Lower leg skin (tissue), 4 donors: ENCODE results near the gene FAM171A1. TPM values are rescaled to one million over a fixed set of nuclear protein-coding genes. Genes with fewer than 3 reads are reported as not detected.

ENCODE experiments used
- DNase-seq, 2 donors: peaks; one replicate each; pipeline ENCODE4 v3.0.0-alpha.2; 2019; ENCODE audit warnings: low spot score in 2 of 2
- H3K4me3 ChIP-seq: fragments of 200-600 bp; sonication (generic); 2 replicates; pipeline ENCODE4 v1.5.1; 2017; ENCODE audit warnings: mild to moderate bottlenecking, low read depth; ENCODE audit not compliant: poor library complexity, severe bottlenecking
- POLR2A ChIP-seq, 2 donors: fragments of 450-650 bp; IDR thresholded peaks; one replicate each; pipeline ENCODE4 v1.6.1; 2016 to 2017; ENCODE audit warnings: antibody characterized with exemption in 2 of 2, mild to moderate bottlenecking in 1 of 2, moderate library complexity in 1 of 2
- WGBS, 2 donors: methylation state at CpG; one replicate each; pipeline ENCODE4 v1.1.5; 2018; 5-methylcytosine and 5-hydroxymethylcytosine counted together
- intact Hi-C: fragments of 100-400 bp; cut with DNase I; formaldehyde crosslinking; loops from one replicate; pipeline ENCODE4 v1.15.0; 2023; ENCODE audit warnings: low total_unique reads
- total RNA-seq, 4 donors: library from RNA; depleted of rRNA; stranded (reverse); fragments of >200 nt; gene quantifications; one replicate each; pipeline ENCODE4 v1.1.0, GENCODE V29; 2016
- TF ChIP-seq, protein P1 (sequence below), 3 donors: fragments of 450-650 bp; IDR thresholded peaks; one replicate each; pipeline ENCODE4 v1.5.1; 2016; ENCODE audit warnings: antibody characterized with exemption in 3 of 3, mild to moderate bottlenecking in 3 of 3, moderate library complexity in 2 of 3

Gene FAM171A1
- total RNA-seq, 4 donors from 2014 or later: 2.7 to 5.4 (median 3.1) TPM

GRCh38 chr10:15197911-15198310, 173.2 kb downstream of the FAM171A1 start:
- intact Hi-C loops: no loop called here
- WGBS, 2 donors: 91 to 100% methylated on average over 4 of the region's 4 CpGs
- no peak overlapping the region for H3K4me3 ChIP-seq
- no peak for TF ChIP-seq POLR2A (IDR thresholded peaks at IDR 0.05)
- TF ChIP-seq, protein P1, sequence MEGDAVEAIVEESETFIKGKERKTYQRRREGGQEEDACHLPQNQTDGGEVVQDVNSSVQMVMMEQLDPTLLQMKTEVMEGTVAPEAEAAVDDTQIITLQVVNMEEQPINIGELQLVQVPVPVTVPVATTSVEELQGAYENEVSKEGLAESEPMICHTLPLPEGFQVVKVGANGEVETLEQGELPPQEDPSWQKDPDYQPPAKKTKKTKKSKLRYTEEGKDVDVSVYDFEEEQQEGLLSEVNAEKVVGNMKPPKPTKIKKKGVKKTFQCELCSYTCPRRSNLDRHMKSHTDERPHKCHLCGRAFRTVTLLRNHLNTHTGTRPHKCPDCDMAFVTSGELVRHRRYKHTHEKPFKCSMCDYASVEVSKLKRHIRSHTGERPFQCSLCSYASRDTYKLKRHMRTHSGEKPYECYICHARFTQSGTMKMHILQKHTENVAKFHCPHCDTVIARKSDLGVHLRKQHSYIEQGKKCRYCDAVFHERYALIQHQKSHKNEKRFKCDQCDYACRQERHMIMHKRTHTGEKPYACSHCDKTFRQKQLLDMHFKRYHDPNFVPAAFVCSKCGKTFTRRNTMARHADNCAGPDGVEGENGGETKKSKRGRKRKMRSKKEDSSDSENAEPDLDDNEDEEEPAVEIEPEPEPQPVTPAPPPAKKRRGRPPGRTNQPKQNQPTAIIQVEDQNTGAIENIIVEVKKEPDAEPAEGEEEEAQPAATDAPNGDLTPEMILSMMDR (IDR thresholded peaks at IDR 0.05): no peak
- DNase-seq: no peak

DNA sequence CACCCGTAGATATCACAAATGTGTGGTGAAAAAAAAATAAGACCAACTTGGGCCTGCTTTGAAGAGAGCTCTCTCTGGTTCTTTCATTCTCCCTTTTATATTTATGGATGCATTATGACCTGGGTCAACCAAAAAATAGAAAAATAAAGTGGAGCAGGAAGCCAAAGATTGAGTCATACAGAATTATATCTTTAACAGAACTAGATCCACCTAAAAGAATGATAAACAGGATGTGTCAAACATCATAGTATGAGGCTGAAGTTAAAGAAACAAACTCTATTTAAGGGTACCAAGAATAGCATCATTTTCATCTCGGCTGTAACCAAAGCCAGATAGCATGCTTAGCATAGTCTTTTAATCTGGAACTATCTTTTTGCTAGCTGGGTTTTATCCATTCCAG, 173.8 kb downstream of the FAM171A1 start:
- H3K4me3 ChIP-seq: no peak overlapping the region
- intact Hi-C loops: no loop called here
- WGBS, 2 donors: 65 to 69% methylated on average over 2 of the region's 2 CpGs
- TF ChIP-seq POLR2A (IDR thresholded peaks at IDR 0.05): no peak
- TF ChIP-seq, protein P1 (IDR thresholded peaks at IDR 0.05): no peak
- DNase-seq: no peak

DNA sequence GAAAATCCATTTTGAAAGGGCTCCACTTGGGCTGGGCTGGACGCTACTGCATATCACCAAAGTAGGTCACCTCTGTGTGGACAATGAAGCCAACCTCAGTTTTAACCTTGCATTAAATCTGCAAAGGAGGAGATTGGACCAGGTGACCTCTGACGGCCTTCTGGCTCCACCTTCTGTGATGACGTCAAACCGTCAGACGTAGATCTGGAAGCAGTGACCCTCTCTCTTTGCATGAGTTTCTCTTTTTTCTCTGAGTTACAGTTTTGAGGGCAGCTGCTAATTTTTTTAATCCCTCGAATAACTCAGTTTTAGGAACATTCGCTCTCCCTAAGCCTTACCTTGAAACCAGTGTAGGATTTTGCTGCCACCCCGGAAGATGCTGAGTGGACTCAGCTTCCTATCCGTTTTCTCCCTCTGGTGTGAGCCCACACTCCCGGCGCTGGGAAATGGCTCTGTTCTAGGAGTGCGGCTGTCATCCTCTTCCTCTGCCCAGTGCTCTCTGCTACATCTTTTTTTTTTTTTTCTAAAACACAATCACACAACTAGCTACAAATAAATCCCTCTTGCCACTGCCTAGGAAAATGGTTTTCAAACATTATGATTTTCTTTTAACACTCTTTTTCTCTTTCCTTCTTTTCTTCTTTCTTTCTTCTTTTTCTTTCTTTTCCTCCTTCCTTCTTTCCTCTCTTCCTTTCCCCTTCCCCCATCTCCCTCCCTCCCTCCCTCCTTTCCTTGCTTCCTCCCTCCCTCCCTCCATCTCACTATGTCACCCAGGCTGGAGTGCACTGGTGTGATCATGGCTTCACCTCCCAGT, 174.9 kb downstream of the FAM171A1 start:
- TF ChIP-seq, protein P1 (IDR thresholded peaks at IDR 0.05): no peak
- no peak for TF ChIP-seq POLR2A (IDR thresholded peaks at IDR 0.05)
- DNase-seq: no peak
- 63 to 68% methylated on average over 12 of the region's 12 CpGs for WGBS, 2 donors
- intact Hi-C loops: no loop called here
- H3K4me3 ChIP-seq: no peak overlapping the region

DNA sequence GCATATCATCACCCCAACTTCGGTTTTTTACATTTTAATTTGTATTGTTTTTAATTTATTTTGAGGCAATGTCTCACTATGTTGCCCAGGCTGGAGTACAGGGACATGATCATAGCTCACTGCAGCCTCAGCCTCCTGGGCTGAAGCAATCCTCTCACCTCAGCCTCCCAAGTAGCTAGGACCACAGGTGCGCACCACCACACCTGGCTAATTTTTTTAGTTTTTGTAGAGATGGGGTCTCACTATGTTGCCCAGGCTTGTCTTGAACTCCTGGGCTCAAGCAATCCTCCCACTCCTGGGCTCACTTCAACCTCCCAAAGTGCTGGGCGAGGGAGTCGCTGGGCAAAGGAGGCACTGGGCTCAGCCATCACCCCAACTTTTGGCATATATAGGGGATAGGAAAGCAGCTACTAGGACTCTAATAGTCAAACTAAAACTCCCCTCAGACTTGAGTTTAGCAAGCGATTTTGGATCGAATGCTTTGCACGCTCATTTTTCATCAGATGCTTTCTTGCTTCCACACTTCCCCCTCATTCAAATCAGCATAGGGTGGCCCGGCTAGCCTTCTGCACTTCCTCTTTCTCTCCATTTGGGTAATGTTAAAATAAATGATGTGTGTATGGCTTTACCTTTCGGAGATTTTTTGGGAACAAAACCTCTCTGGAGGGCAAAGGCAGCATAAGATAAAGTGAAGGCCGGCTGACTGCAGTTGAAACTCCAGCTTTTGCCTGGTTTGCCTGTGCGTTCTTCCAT, 181.8 kb downstream of the FAM171A1 start:
- intact Hi-C loops: no loop called here
- no peak for DNase-seq
- no peak overlapping the region for H3K4me3 ChIP-seq
- 90 to 93% methylated on average over 11 of the region's 11 CpGs for WGBS, 2 donors
- no peak for TF ChIP-seq POLR2A (IDR thresholded peaks at IDR 0.05)
- TF ChIP-seq, protein P1 (IDR thresholded peaks at IDR 0.05): no peak

DNA sequence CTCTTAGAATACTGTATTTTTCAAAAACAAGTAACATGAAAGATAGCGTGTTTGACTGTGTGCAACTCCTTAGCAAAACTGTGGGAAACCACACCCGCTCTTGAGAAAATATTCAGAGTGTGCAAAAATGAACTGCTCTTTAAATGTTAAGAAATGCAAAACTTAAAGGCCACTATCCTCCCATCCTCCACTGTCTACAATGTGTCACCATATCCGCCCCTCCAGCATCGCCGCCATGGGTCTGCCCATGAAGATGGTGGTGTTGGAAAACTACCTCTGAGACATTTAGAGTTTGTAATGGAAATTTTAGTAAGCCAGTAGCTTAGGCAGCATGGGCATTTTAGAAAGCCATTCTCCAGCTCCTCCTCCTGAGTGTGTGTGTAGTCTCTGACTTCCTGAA, 182.5 kb downstream of the FAM171A1 start:
- TF ChIP-seq POLR2A (IDR thresholded peaks at IDR 0.05): no peak
- TF ChIP-seq, protein P1 (IDR thresholded peaks at IDR 0.05): no peak
- intact Hi-C loops: no loop called here
- DNase-seq: no peak
- 78 to 82% methylated on average over 5 of the region's 5 CpGs for WGBS, 2 donors
- no peak overlapping the region for H3K4me3 ChIP-seq
